Breast epithelium (tissue), 4 donors: ENCODE results near the gene PXDN. TPM values are rescaled to one million over a fixed set of nuclear protein-coding genes. Genes with fewer than 3 reads are reported as not detected.
"Not testable (repeated sequence)": the region's sequence is repeated elsewhere in the genome, so short reads cannot be mapped to it uniquely, and the experiment has no call there.

Experiments
- DNase-seq, 2 donors: peaks; one replicate each; pipeline ENCODE4 v3.0.0-alpha.2; 2019; ENCODE audit warnings: low spot score in 2 of 2
- H3K27ac ChIP-seq, 2 donors: fragments of 200-600 bp; sonication (generic) in 1 of 2; one replicate each; pipeline ENCODE4 v1.5.1; 2016 to 2019; ENCODE audit warnings: mild to moderate bottlenecking in 1 of 2
- H3K27me3 ChIP-seq, 2 donors: fragments of 200-600 bp; sonication (generic) in 1 of 2; one replicate each; pipeline versions ENCODE4 v1.5.1 to v1.6.0; 2017 to 2019; ENCODE audit warnings: control low read depth in 1 of 2, mild to moderate bottlenecking in 1 of 2
- H3K36me3 ChIP-seq: fragments of 200-600 bp; one replicate; pipeline ENCODE4 v1.5.1; 2019
- H3K4me1 ChIP-seq, 2 donors: fragments of 200-600 bp; sonication (generic); one replicate each; pipeline ENCODE4 v1.5.1; 2016 to 2019; ENCODE audit warnings: control low read depth in 1 of 2
- H3K4me3 ChIP-seq, 3 donors: fragments of 200-600 bp; sonication (generic); 1 replicate in 2 of 3; 2 replicates in 1 of 3; pipeline ENCODE4 v1.5.1; 2016 to 2019; ENCODE audit warnings: mild to moderate bottlenecking in 3 of 3, moderate library complexity in 2 of 3
- H3K9me3 ChIP-seq, 2 donors: fragments of 200-600 bp; sonication (generic) in 1 of 2; one replicate each; pipeline ENCODE4 v1.5.1; 2016 to 2019; ENCODE audit warnings: control low read depth in 1 of 2
- POLR2A ChIP-seq: fragments of 450-650 bp; IDR thresholded peaks from one replicate; pipeline ENCODE4 v1.6.1; 2016; ENCODE audit warnings: antibody characterized with exemption, mild to moderate bottlenecking, moderate library complexity
- POLR2AphosphoS5 ChIP-seq, 3 donors: sonication (generic); formaldehyde crosslinking; IDR thresholded peaks; one replicate each; pipeline ENCODE4 v1.6.1; 2017; ENCODE audit warnings: antibody characterized with exemption in 3 of 3
- intact Hi-C: fragments of 100-400 bp; cut with DNase I; formaldehyde crosslinking; loops from one replicate; pipeline ENCODE4 v1.15.1; 2023; ENCODE audit warnings: low total_unique reads
- total RNA-seq, 3 donors: library from RNA; depleted of rRNA; stranded (reverse); fragments of >200 nt; gene quantifications; one replicate each; pipeline ENCODE4 v1.1.0, GENCODE V29; 2016
- TF ChIP-seq, protein P1 (sequence below), 3 donors: fragments of 450-650 bp; IDR thresholded peaks; one replicate each; pipeline ENCODE4 v1.5.1; 2016 to 2017; ENCODE audit warnings: antibody characterized with exemption in 3 of 3, mild to moderate bottlenecking in 3 of 3, moderate library complexity in 3 of 3

The PXDN gene
- total RNA-seq, 3 donors from 2014 or later: 42.4 to 108 (median 64.2) TPM

DNA sequence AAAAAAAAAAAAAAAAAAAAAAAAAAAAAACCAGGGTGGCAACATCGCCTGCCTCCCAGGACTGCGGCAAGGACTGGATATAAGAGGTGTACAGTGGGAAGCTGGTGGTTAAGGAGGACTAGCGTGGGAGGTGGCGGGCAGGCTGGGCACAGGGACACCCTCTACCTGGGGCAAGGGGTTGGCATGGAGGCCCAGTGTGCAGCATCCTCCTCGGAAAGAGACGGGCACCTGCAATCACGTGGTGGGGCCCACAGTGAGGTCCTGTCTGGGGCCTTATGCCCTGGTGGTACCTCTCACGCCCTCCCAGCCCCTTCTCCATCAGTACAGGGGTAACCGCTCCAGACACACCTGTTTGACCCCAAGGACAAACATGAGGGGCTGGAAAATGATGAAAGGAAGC is 27.9 kb downstream of the PXDN start:
- no peaks in the 10 kb centered on the region for H3K9me3 ChIP-seq
- H3K4me1 ChIP-seq: peaks cover 3 to 11% of the 10 kb centered on the region in 2 donors
- TF ChIP-seq POLR2AphosphoS5 (IDR thresholded peaks at IDR 0.05) (no peak), POLR2A (no peak)
- TF ChIP-seq, protein P1, sequence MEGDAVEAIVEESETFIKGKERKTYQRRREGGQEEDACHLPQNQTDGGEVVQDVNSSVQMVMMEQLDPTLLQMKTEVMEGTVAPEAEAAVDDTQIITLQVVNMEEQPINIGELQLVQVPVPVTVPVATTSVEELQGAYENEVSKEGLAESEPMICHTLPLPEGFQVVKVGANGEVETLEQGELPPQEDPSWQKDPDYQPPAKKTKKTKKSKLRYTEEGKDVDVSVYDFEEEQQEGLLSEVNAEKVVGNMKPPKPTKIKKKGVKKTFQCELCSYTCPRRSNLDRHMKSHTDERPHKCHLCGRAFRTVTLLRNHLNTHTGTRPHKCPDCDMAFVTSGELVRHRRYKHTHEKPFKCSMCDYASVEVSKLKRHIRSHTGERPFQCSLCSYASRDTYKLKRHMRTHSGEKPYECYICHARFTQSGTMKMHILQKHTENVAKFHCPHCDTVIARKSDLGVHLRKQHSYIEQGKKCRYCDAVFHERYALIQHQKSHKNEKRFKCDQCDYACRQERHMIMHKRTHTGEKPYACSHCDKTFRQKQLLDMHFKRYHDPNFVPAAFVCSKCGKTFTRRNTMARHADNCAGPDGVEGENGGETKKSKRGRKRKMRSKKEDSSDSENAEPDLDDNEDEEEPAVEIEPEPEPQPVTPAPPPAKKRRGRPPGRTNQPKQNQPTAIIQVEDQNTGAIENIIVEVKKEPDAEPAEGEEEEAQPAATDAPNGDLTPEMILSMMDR (IDR thresholded peaks at IDR 0.05): no peak
- no peak for DNase-seq
- intact Hi-C loops: no loop called here
- H3K36me3 ChIP-seq: no peaks in the 10 kb centered on the region
- H3K27ac ChIP-seq: peak overlapping the region; percentile 89 to 90
- H3K27me3 ChIP-seq: no peaks in the 10 kb centered on the region
- no peak overlapping the region for H3K4me3 ChIP-seq

GRCh38 chr2:1716014-1716305 is 28.4 kb downstream of the PXDN start:
- H3K27me3 ChIP-seq, intact Hi-C loops, H3K36me3 ChIP-seq, DNase-seq, H3K4me3 ChIP-seq, H3K9me3 ChIP-seq: not testable (repeated sequence)
- H3K4me1 ChIP-seq: peaks cover 3 to 11% of the 10 kb centered on the region in 2 donors
- peak overlapping the region; percentile 89 to 90 for H3K27ac ChIP-seq

DNA sequence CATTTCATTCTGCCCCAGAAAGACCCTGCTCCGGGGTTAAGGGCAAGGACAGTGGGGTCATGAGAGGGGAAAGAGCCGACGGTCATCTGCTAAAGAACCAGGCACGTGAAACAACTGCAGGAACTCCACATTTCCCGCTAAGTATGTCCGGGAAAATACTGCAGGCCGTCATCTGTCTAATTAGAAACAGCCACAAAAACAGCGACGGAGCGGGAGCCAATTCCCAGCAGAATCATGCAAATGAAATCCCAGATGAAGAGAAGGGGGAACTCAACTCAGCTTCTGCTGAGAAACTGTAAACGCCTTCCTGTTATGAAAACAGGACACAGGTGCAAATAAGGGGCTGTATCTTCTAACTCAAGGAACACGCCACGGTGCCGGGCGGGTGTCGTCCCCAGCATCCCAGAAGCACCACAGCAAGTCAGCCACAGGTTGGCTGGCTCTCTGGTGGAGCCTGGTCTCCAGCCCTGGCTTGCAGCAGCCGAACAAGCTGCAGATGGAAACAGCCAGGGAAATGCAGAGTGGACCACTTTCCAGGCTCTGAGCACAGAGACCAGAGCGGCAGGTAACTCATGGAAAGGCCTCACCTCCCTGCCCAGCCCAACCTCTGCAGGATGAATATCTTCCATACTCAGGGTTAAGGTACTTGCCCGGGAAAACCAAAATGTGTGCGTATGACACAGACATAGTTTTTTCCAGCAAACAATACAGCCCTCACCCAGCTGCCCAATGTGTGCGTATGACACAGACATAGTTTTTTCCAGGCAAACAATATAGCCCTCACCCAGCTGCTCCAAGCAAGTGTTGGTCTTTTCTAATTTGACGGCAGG is 28.9 kb downstream of the PXDN start:
- Histone ChIP-seq H3K27me3 (no peaks in the 10 kb centered on the region), H3K36me3 (no peaks in the 10 kb centered on the region), H3K27ac (peak overlapping the region; percentile 89 to 90), H3K9me3 (no peaks in the 10 kb centered on the region), H3K4me1 (peaks cover 3 to 11% of the 10 kb centered on the region in 2 donors), H3K4me3 (no peak overlapping the region)
- intact Hi-C loops: no loop called here
- no peak for DNase-seq
- TF ChIP-seq POLR2AphosphoS5 (IDR thresholded peaks at IDR 0.05) (peak in 2 of 3 donors; percentile 35 to 45), POLR2A (no peak)
- TF ChIP-seq, protein P1 (IDR thresholded peaks at IDR 0.05): no peak

DNA sequence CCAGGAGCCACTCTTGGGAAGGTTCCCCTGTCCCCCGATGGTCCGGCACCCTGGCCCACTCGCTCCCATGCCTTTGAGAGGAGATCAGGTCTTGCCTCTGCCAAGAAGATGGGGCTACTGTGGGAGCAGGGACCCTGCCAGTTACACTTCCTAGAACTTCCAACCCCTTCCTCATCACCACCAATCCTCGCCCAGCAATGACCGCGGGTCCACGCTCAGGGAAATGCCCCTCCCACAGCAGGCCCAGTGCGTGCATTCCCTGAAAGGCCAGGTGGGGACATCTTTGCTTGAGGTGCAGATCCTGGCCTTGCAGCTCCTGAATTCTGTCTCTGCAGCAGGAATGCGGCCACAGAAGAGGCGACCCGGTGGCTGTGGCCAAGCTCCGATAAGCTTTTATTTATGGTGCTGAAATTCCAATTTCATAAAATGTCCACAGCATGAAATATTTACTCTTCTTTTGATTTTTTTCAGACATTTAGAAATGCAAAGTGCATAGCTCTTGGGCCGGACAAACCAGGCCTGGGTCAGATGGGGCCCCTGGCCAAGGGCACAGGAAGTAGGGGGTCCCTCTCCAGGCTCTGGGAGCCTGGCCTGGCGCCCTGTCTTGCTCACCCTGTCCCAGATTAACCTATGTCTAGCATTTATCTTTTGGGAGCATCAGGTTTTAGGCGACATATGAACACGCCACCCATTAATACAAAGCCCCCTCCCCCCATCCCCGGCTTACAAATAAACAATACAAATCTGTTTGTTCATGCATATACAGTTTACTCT is 29.8 kb downstream of the PXDN start:
- no peak overlapping the region for H3K4me3 ChIP-seq
- H3K4me1 ChIP-seq: peaks cover 3 to 11% of the 10 kb centered on the region in 2 donors
- DNase-seq: no peak
- TF ChIP-seq, protein P1 (IDR thresholded peaks at IDR 0.05): no peak
- TF ChIP-seq POLR2A: no peak
- TF ChIP-seq POLR2AphosphoS5 (IDR thresholded peaks at IDR 0.05): no peak
- H3K9me3 ChIP-seq: no peaks in the 10 kb centered on the region
- H3K36me3 ChIP-seq: no peaks in the 10 kb centered on the region
- H3K27ac ChIP-seq: peak overlapping the region in 1 of 2 donors; percentile 90
- H3K27me3 ChIP-seq: no peaks in the 10 kb centered on the region
- intact Hi-C loops: no loop called here

- intact Hi-C loops: no loop called here
- TF ChIP-seq POLR2AphosphoS5 (IDR thresholded peaks at IDR 0.05) (no peak), POLR2A (no peak)
- TF ChIP-seq, protein P1 (IDR thresholded peaks at IDR 0.05): no peak
- peak overlapping the region in 1 of 2 donors; percentile 90 for H3K27ac ChIP-seq
- H3K27me3 ChIP-seq: no peaks in the 10 kb centered on the region
- no peak for DNase-seq
- H3K4me3 ChIP-seq: no peak overlapping the region
- H3K36me3 ChIP-seq: no peaks in the 10 kb centered on the region
- H3K9me3 ChIP-seq: no peaks in the 10 kb centered on the region
- H3K4me1 ChIP-seq: peaks cover 3 to 11% of the 10 kb centered on the region in 2 donors
These were observed 30.5 kb downstream of the PXDN start for GRCh38 chr2:1713839-1714236.
